Measurements from ENCODE around the gene MKNK2.

The MKNK2 gene

DNA sequence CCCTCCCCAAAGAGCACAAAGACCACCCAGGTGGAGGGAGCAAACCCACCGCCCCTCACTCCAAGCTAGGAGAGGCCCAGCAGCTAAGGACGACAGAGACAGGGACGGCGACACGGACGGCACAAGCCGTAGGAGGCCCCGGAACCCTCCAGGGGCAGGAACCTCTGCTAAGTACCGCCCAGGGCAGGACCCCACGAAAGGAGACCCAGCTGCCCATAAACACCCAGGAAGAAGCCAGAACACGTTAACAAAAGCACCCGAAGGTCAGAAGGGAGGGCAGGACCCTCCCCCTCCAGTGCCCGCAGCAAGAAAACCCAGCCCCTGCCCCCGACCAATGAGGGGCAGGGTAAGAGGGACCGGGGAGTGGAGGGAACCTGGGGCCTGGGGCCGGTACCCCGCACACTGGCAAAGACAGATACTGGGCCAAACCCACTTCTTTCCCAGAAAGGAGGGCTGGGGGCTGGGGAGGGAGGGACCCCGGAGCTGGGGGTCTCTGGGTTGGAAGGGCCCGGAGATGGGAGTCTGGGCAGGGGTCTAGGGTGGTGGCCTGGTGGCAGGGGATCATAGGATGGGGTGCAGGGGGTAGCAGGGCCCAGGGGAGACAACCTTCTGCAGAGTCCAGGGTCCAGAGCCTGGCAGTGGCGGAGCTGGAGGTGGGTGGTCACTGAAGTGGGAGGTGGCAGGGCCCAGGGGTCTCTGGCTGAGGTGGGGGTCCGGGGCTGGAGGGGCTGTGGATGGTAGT is 37.9 kb downstream of the MKNK2 start:
- no peak for TF ChIP-seq CTCF (IDR thresholded peaks at IDR 0.05; ENCODE audit: low read depth, low read length)
- DNase-seq (ENCODE audit: extremely low read depth, low read depth): no peak

GRCh38 chr19:2011169-2011568 is 39.9 kb downstream of the MKNK2 start:
- no peak for TF ChIP-seq CTCF (IDR thresholded peaks at IDR 0.05; ENCODE audit: low read depth, low read length)

GRCh38 chr19:2010135-2010668 is 40.8 kb downstream of the MKNK2 start:
- no peak for DNase-seq (ENCODE audit: extremely low read depth, low read depth)

More at GRCh38 chr19:2011169-2011568, 39.9 kb downstream of the MKNK2 start:
- no peak for DNase-seq (ENCODE audit: extremely low read depth, low read depth)

DNA sequence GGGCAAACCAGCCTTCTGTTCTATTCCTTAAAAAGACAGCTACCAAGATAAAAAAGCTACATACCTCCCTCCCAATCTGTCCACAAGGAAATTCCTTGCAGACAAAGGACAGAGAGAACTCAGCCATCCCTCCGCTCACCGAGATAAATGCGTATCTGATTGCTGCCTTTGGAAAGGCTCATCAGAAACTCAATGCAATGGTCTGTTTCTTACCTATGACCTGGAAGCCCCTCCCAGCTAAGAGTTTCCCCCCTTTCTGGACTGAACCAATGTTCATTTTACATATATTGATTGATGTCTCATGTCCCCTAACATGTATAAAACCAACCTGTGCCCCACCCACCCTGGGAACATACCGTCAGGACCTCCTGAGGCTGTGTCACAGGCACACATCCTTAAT is 47.2 kb downstream of the MKNK2 start:
- no peak for DNase-seq (ENCODE audit: extremely low read depth, low read depth)
- no peak for TF ChIP-seq CTCF (IDR thresholded peaks at IDR 0.05; ENCODE audit: low read depth, low read length)

More at GRCh38 chr19:2010135-2010668, 40.8 kb downstream of the MKNK2 start:
- TF ChIP-seq CTCF (IDR thresholded peaks at IDR 0.05; ENCODE audit: low read depth, low read length): no peak

GRCh38 chr19:1999856-2000515 is 51.1 kb downstream of the MKNK2 start:
- DNase-seq (ENCODE audit: extremely low read depth, low read depth): no peak
- no peak for TF ChIP-seq CTCF (IDR thresholded peaks at IDR 0.05; ENCODE audit: low read depth, low read length)

DNA sequence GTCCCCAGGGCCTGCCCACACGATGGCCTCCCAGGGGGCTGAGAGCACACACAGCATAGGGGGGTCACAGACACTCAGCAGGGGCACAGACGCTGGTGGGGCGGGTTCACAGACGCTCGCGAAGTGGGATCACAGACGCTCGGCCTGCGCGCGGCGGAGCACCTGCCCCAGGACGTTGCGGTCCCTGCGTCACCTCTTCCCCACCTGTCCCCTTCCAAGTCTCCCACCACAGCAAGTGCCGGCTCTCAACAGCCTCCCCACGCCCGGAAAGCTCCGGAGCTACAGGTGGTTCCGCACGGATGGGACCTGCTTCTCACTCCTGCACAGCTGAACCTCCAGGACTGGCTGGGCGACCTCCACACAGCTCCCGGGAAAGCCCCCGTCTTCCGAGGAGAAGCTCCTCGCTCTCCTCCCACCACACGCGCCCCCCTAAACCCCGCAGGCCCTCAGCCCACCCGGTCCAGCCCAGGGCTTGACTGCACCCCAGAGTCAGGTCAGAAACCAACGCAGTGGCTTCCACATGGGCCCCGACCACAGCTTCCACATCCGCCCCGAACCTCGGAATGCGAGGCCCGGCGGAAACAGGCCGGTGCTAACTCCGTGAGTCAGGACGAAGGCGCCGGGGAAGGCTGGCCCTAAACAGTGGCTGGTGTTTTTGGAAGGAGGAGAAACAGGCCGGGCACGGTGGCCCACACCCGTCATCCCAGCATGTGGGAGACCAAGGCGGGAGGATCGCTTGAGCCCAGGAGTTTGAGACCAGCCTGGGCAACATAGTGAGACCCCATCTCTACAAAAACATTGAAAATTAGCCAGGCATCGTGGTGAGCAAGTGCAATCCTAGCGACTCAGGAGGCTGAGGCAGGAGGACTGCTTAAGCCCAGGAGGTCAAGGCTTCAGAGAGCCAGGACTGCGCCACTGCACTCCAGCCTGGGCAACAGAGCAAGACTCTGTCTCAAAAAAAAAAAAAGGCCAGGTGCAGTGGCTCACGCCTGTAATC is 52.0 kb downstream of the MKNK2 start:
- TF ChIP-seq CTCF (IDR thresholded peaks at IDR 0.05; ENCODE audit: low read depth, low read length): no peak
- DNase-seq (ENCODE audit: extremely low read depth, low read depth): no peak
